B cell (primary cell): ENCODE data around the gene BST2. TPM values are rescaled to one million over a fixed set of nuclear protein-coding genes. Genes with fewer than 3 reads are reported as not detected.

Experiments
- ATAC-seq: fragments of 200-7000 bp; cut with Tn5 transposase; one replicate; pipeline ENCODE4 v1.10.0; 2021; ENCODE audit warnings: low read depth, mild to moderate bottlenecking, moderate number of reproducible peaks, moderate library complexity
- CTCF ChIA-PET: fragments of 350-600 bp; sonication (Branson Sonifier 250); formaldehyde crosslinking; loops from one replicate; lab custom pipeline; 2021; ENCODE audit warnings: antibody characterized with exemption, inconsistent platforms; lab: Charles Lee
- POLR2A ChIA-PET: fragments of 350-600 bp; sonication (Branson Sonifier 250); formaldehyde crosslinking; loops from one replicate; lab custom pipeline; 2021; ENCODE audit warnings: antibody characterized with exemption; lab: Charles Lee
- DNase-seq: peaks from one replicate; pipeline ENCODE4 v3.0.0; 2013
- H2AFZ ChIP-seq: 2 replicates; pipeline ENCODE4 v1.6.1; 2012; ENCODE audit warnings: mild to moderate bottlenecking, low read depth, low read length; ENCODE audit not compliant: insufficient read depth, poor library complexity, severe bottlenecking
- H3K27ac ChIP-seq, 2 donors: 1 replicate in 1 of 2; 2 replicates in 1 of 2; pipeline ENCODE4 v1.5.1; 2012 to 2013; ENCODE audit warnings: low read length in 2 of 2, mild to moderate bottlenecking in 2 of 2, moderate library complexity in 1 of 2
- H3K27me3 ChIP-seq, 4 experiments: fragments of 200-600 bp in 1 of 4; sonication (generic) in 1 of 4; replicated peaks in 1 of 4; 1 replicate in 2 of 4; 2 replicates in 2 of 4; pipeline versions ENCODE4 v1.6.1 to v1.7.0; 2013 to 2016; ENCODE audit warnings: low read length in 3 of 4, mild to moderate bottlenecking in 2 of 4, mixed read lengths in 1 of 4, moderate library complexity in 1 of 4; ENCODE audit not compliant: insufficient read depth in 4 of 4, control insufficient read depth in 3 of 4; ENCODE audit errors: control extremely low read depth in 1 of 4
- H3K36me3 ChIP-seq, 2 experiments: replicated peaks in 1 of 2; 1 replicate in 1 of 2; 2 replicates in 1 of 2; pipeline versions ENCODE4 v1.6.1 to v1.7.1; 2013; ENCODE audit warnings: low read length in 1 of 2; ENCODE audit not compliant: insufficient read depth in 2 of 2, control insufficient read depth in 1 of 2; ENCODE audit errors: control extremely low read depth in 1 of 2, extremely low read depth in 1 of 2
- H3K4me1 ChIP-seq, 2 donors: fragments of 200-600 bp in 1 of 2; sonication (generic) in 1 of 2; 1 replicate in 1 of 2; 2 replicates in 1 of 2; pipeline versions ENCODE4 v1.5.1 to v1.6.1; 2013 to 2017; ENCODE audit warnings: low read length in 2 of 2; ENCODE audit not compliant: control insufficient read depth in 2 of 2, insufficient read depth in 2 of 2
- H3K4me2 ChIP-seq: replicated peaks from 2 replicates; pipeline ENCODE3; 2012; ENCODE audit warnings: mild to moderate bottlenecking, low read depth, low read length; ENCODE audit not compliant: poor library complexity, severe bottlenecking
- H3K4me3 ChIP-seq, 5 experiments: fragments of 200-600 bp in 1 of 5; sonication (generic) in 1 of 5; 1 replicate in 3 of 5; 2 replicates in 2 of 5; pipeline versions ENCODE4 v1.5.1 to v1.7.0; 2011 to 2016; ENCODE audit warnings: low read length in 4 of 5, mild to moderate bottlenecking in 4 of 5, low read depth in 2 of 5, control low read depth in 1 of 5, moderate library complexity in 1 of 5; ENCODE audit not compliant: insufficient read depth in 1 of 5; ENCODE audit errors: control extremely low read depth in 1 of 5, extremely low read depth in 1 of 5
- H3K79me2 ChIP-seq: fragments of 200-600 bp; sonication (generic); one replicate; pipeline ENCODE4 v1.6.0; 2016; ENCODE audit warnings: low read length; ENCODE audit not compliant: control insufficient read depth, insufficient read depth
- H3K9ac ChIP-seq: fragments of 200-600 bp; sonication (generic); 2 replicates; pipeline ENCODE4 v1.6.1; 2017; ENCODE audit warnings: mild to moderate bottlenecking, low read length, moderate library complexity
- H3K9me3 ChIP-seq, 3 donors: one replicate each; pipeline versions ENCODE4 v1.6.1 to v1.7.1; 2013; ENCODE audit warnings: low read length in 2 of 3; ENCODE audit not compliant: control insufficient read depth in 2 of 3, insufficient read depth in 1 of 3; ENCODE audit errors: control extremely low read depth in 1 of 3
- H4K20me1 ChIP-seq: 2 replicates; pipeline ENCODE4 v1.6.0; 2012; ENCODE audit warnings: mild to moderate bottlenecking, low read length; ENCODE audit not compliant: insufficient read depth, control insufficient read depth, poor library complexity, severe bottlenecking
- H3K27ac Mint-ChIP-seq: one replicate; pipeline ENCODE4 v1.8.0; 2021; ENCODE audit warnings: mixed read lengths
- H3K27me3 Mint-ChIP-seq: one replicate; pipeline ENCODE4 v1.8.0; 2021; ENCODE audit warnings: mixed read lengths
- H3K4me1 Mint-ChIP-seq: one replicate; pipeline ENCODE4 v1.8.0; 2021; ENCODE audit warnings: mixed read lengths
- H3K4me3 Mint-ChIP-seq: one replicate; pipeline ENCODE4 v1.8.0; 2021; ENCODE audit warnings: mixed read lengths
- H3K9me3 Mint-ChIP-seq: one replicate; pipeline ENCODE4 v1.8.0; 2022; ENCODE audit warnings: mixed read lengths; ENCODE audit not compliant: insufficient read depth
- EZH2 ChIP-seq: IDR thresholded peaks from 2 replicates; pipeline ENCODE4 v1.6.1; 2012; ENCODE audit warnings: borderline replicate concordance, low read depth, mild to moderate bottlenecking, moderate library complexity, low read length; ENCODE audit not compliant: insufficient read depth, poor library complexity, severe bottlenecking
- WGBS: methylation state at CpG from one replicate; pipeline ENCODE4 v1.1.5; 2013; ENCODE audit warnings: missing lambda C conversion rate; ENCODE audit not compliant: insufficient coverage; 5-methylcytosine and 5-hydroxymethylcytosine counted together
- intact Hi-C: fragments of 100-400 bp; cut with micrococcal nuclease; formaldehyde crosslinking; loops from one replicate; pipeline ENCODE4 v1.10.0; 2022
- polyA minus RNA-seq: library from RNA; depleted of rRNA, polyadenylated mRNA; stranded (reverse); fragments of >200 nt; gene quantifications from 2 replicates; pipeline ENCODE4 v1.2.3, GENCODE V29; 2012
- polyA plus RNA-seq: library from polyadenylated mRNA; depleted of rRNA; stranded (reverse); fragments of >200 nt; gene quantifications from 2 replicates; pipeline ENCODE4 v1.2.3, GENCODE V29; 2012
- total RNA-seq, 2 donors: library from RNA; stranded (reverse); fragments of 120-200 nt in 1 of 2; gene quantifications; 1 replicate in 1 of 2; 2 replicates in 1 of 2; pipeline versions ENCODE4 v1.2.3 to v1.2.4, GENCODE V29; 2013 to 2022
- TF ChIP-seq, protein P1 (sequence below): fragments of 200-600 bp; IDR thresholded peaks from one replicate; pipeline ENCODE4 v1.8.0; 2022; ENCODE audit warnings: antibody characterized with exemption, mild to moderate bottlenecking

Gene BST2, protein sequence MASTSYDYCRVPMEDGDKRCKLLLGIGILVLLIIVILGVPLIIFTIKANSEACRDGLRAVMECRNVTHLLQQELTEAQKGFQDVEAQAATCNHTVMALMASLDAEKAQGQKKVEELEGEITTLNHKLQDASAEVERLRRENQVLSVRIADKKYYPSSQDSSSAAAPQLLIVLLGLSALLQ
- total RNA-seq = 59.7 and 66.0 TPM in 2 replicates
- 75.1 TPM for total RNA-seq (2013)
- polyA plus RNA-seq = 64.5 and 79.5 TPM in 2 replicates
- 48.5 and 56.9 TPM in 2 replicates for polyA minus RNA-seq

DNA sequence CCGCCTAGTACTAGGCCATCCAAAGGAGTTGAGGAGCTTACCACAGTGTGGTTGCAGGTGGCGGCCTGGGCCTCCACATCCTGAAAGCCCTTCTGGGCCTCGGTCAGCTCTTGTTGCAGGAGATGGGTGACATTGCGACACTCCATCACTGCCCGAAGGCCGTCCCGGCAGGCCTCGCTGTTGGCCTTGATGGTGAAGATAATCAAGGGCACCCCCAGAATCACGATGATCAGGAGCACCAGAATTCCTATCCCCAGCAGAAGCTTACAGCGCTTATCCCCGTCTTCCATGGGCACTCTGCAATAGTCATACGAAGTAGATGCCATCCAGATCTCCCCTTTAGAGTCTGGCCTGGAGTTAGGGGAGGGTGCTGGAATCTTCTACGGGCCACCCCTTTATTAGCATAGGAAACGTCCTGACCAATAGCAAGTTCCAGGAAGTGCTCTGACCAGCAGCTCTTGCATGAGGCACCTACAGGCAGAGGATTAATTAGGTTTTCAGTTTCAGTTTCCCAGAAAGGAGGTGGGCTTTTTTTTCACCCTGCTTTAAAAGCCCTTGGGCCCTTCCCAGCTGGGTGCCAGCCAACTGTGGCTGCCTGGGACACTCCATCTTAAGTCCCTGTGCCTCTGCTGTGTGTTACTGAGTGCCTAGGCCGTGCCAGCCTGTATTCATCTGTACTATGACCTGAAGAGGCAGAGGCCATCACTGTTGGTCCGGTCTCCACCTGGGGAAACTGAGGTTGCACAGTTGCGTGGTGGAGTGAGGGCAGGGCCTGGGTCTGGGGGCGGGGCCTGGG lies at the start of gene BST2:
Gene BST2, minus strand, starts transcription at position 381 of the 796 bp plus-strand sequence. Its CDS starts 55 bp downstream, at position 326.
- ATAC-seq (peak; percentile 91), DNase-seq (peak; percentile 81)
- Histone ChIP-seq H3K4me3 (peak within 1 kb of the TSS; percentile 62 to 95 (median 75)), H3K4me2 (peak within 1 kb of the TSS; percentile 98), H3K9ac (peak within 1 kb of the TSS; percentile 93), H3K9me3 (no peaks in the 10 kb centered on the region), H3K27ac (peak within 1 kb of the TSS; percentile 72 to 86), H3K27me3 (no peaks in the 10 kb centered on the region), H3K79me2 (peaks cover 50% of the 10 kb centered on the region), H2AFZ (peak within 1 kb of the TSS; percentile 88), H4K20me1 (peaks cover 24% of the 10 kb centered on the region), H3K4me1 (peaks cover 26 to 45% of the 10 kb centered on the region in 2 donors), H3K36me3 (peaks cover 0 to 11% of the 10 kb centered on the region in 2 experiments)
- H3K27me3 Mint-ChIP-seq = no peaks in the 10 kb centered on the region
- TF ChIP-seq, protein P1, sequence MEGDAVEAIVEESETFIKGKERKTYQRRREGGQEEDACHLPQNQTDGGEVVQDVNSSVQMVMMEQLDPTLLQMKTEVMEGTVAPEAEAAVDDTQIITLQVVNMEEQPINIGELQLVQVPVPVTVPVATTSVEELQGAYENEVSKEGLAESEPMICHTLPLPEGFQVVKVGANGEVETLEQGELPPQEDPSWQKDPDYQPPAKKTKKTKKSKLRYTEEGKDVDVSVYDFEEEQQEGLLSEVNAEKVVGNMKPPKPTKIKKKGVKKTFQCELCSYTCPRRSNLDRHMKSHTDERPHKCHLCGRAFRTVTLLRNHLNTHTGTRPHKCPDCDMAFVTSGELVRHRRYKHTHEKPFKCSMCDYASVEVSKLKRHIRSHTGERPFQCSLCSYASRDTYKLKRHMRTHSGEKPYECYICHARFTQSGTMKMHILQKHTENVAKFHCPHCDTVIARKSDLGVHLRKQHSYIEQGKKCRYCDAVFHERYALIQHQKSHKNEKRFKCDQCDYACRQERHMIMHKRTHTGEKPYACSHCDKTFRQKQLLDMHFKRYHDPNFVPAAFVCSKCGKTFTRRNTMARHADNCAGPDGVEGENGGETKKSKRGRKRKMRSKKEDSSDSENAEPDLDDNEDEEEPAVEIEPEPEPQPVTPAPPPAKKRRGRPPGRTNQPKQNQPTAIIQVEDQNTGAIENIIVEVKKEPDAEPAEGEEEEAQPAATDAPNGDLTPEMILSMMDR = no peak
- TF ChIP-seq EZH2 = no peak
- ChIA-PET CTCF (interaction anchor here (0.8 to 2.5 kb wide), 6 partner anchors 14 to 96 kb away, joined by 3 to 10 read pairs (median 4); partner anchors contain the start of genes DDA1 and MVB12A), POLR2A (interaction anchor here (0.5 to 1.4 kb wide), 7 partner anchors 14 to 1788 kb away, joined by 3 to 14 read pairs (median 4); partner anchors contain the start of genes DDA1 and MVB12A)
- H3K4me1 Mint-ChIP-seq = peaks cover 42% of the 10 kb centered on the region
- no peaks in the 10 kb centered on the region for H3K9me3 Mint-ChIP-seq
- intact Hi-C loops = loop anchor here (1.0 to 10.0 kb wide), 5 partner anchors 14 to 149 kb away; partner anchors contain the start of genes COLGALT1 and GTPBP3
- H3K4me3 Mint-ChIP-seq = peak within 1 kb of the TSS; percentile 85
- WGBS = 2% methylated on average over 14 of the region's 18 CpGs
- peak within 1 kb of the TSS; percentile 86 for H3K27ac Mint-ChIP-seq
